Measurements from ENCODE around the gene U2AF2. TPM values are rescaled to one million over a fixed set of nuclear protein-coding genes. Genes with fewer than 3 reads are reported as not detected.

Gene U2AF2
- polyA plus RNA-seq, 3 donors = 5.3 to 166 (median 5.4) TPM

DNA sequence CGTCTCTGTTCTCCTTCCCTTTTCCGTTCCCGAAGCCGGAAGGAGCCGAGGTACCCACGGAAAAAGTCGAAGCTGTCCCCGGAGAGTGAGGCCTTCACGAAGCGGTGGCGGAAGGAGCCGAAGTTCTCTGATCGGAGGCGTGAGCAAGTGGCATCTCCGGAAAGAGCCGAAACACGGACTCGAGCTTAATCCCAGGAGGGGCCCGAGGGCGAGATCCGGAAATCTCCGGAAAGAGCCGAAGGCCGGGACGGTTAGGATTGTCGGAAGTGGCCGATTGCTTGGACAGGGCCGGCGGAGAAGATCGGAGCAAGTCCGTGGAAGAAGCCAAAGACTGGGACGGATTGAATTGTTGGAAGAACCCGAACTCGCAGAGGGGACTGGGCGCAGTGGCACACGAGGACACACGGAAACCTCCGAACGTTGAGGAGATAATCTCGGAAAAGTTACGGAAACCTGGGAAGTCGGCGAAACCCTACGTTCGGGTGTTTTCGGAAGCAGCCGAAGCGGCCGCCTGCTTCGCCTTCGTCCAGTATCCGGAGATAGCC, 440 bp upstream of the U2AF2 start:
- peaks cover 33 to 48% of the 10 kb centered on the region in 2 donors for H3K4me1 ChIP-seq (ENCODE audit: control insufficient read depth in 1 of 2, insufficient read depth in 2 of 2, low read length in 2 of 2)
- under 1% methylated on average over 51 of the region's 52 CpGs for WGBS (ENCODE audit: insufficient coverage)

GRCh38 chr19:55655648-55656040, 809 bp downstream of the U2AF2 start:
- Mint-ChIP-seq H3K4me3 (peak overlapping the region; percentile 95 to 98), H3K4me1 (peaks cover 32% of the 10 kb centered on the region), H3K27ac (peak overlapping the region; percentile 94 to 100 (median 97)), H3K27me3 (ENCODE audit: low read depth in 3 of 3) (peaks cover 0 to 4% (median 3%) of the 10 kb centered on the region in 3 donors), H3K36me3 (peaks cover 15 to 24% of the 10 kb centered on the region in 2 donors), H3K9me3 (no peaks in the 10 kb centered on the region)
- peaks cover 33 to 49% of the 10 kb centered on the region in 2 donors for H3K4me1 ChIP-seq (ENCODE audit: control insufficient read depth in 1 of 2, insufficient read depth in 2 of 2, low read length in 2 of 2)
- H3K9me3 ChIP-seq (replicated peaks in 1 of 2; ENCODE audit: control insufficient read depth in 1 of 2, insufficient read depth in 1 of 2, low read length in 2 of 2) = no peaks in the 10 kb centered on the region
- peak overlapping the region; percentile 84 for H3K4me2 ChIP-seq (replicated peaks; ENCODE audit: extremely low read depth, low read length, poor library complexity, severe bottlenecking)
- peak overlapping the region; percentile 86 to 91 (median 89) for H3K4me3 ChIP-seq (replicated peaks in 1 of 3; ENCODE audit: low read depth in 2 of 3, low read length in 3 of 3)
- no peak for DNase-seq
- peaks cover 10 to 32% of the 10 kb centered on the region in 2 donors for H3K36me3 ChIP-seq (replicated peaks in 1 of 2; ENCODE audit: control insufficient read depth in 1 of 2, insufficient read depth in 2 of 2, low read length in 2 of 2)
- H4K20me1 ChIP-seq (ENCODE audit: insufficient read depth, low read length) = peaks cover 55% of the 10 kb centered on the region
- no peaks in the 10 kb centered on the region for H3K27me3 ChIP-seq (ENCODE audit: control insufficient read depth in 2 of 2, insufficient read depth in 2 of 2, low read length in 2 of 2)
- no CpG with 5 or more reads among the region's 19 CpGs for WGBS (ENCODE audit: insufficient coverage)
- peak overlapping the region; percentile 61 for H2AFZ ChIP-seq (ENCODE audit: insufficient read depth, low read depth, low read length, poor library complexity, severe bottlenecking)
- H3K27ac ChIP-seq (ENCODE audit: low read depth in 1 of 2, low read length in 2 of 2) = peak overlapping the region; percentile 94 to 98
- intact Hi-C loops (cut with micrococcal nuclease) = loop anchor here (2.0 to 10.0 kb wide), 3 partner anchors 15 to 1461 kb away; partner anchors contain the start of gene TSEN34 (in 1 of the 2)
- peak overlapping the region; percentile 97 for H3K9ac ChIP-seq (ENCODE audit: insufficient read depth, low read length, poor library complexity, severe bottlenecking)
- H3K79me2 ChIP-seq (ENCODE audit: insufficient read depth, low read length) = peaks cover 57% of the 10 kb centered on the region
- no peak for TF ChIP-seq CTCF (IDR thresholded peaks at IDR 0.05)

More for the DNA sequence above, 440 bp upstream of the U2AF2 start:
- Mint-ChIP-seq H3K4me3 (peak overlapping the region; percentile 98 to 99), H3K4me1 (peaks cover 31% of the 10 kb centered on the region), H3K27ac (peak overlapping the region; percentile 96 to 100 (median 100)), H3K27me3 (ENCODE audit: low read depth in 3 of 3) (peaks cover 2 to 5% (median 4%) of the 10 kb centered on the region in 3 donors), H3K36me3 (peaks cover 6 to 15% of the 10 kb centered on the region in 2 donors), H3K9me3 (no peaks in the 10 kb centered on the region)
- TF ChIP-seq CTCF (IDR thresholded peaks at IDR 0.05) = no peak
- peak overlapping the region; percentile 94 to 98 for H3K27ac ChIP-seq (ENCODE audit: low read depth in 1 of 2, low read length in 2 of 2)
- peak overlapping the region; percentile 66 to 89 (median 86) for H3K4me3 ChIP-seq (replicated peaks in 1 of 3; ENCODE audit: low read depth in 2 of 3, low read length in 3 of 3)
- peaks cover 45% of the 10 kb centered on the region for H3K79me2 ChIP-seq (ENCODE audit: insufficient read depth, low read length)
- H4K20me1 ChIP-seq (ENCODE audit: insufficient read depth, low read length) = peaks cover 42% of the 10 kb centered on the region
- DNase-seq = peak; percentile 100
- intact Hi-C loops (cut with micrococcal nuclease) = loop anchor here in 1 of 2 donors (2.0 to 10.0 kb wide), 2 partner anchors 22 to 1460 kb away; partner anchors contain the start of gene TSEN34
- H3K36me3 ChIP-seq (replicated peaks in 1 of 2; ENCODE audit: control insufficient read depth in 1 of 2, insufficient read depth in 2 of 2, low read length in 2 of 2) = peaks cover 0 to 19% of the 10 kb centered on the region in 2 donors
- no peaks in the 10 kb centered on the region for H3K9me3 ChIP-seq (replicated peaks in 1 of 2; ENCODE audit: control insufficient read depth in 1 of 2, insufficient read depth in 1 of 2, low read length in 2 of 2)
- H3K4me2 ChIP-seq (replicated peaks; ENCODE audit: extremely low read depth, low read length, poor library complexity, severe bottlenecking) = peak overlapping the region; percentile 84
- no peaks in the 10 kb centered on the region for H3K27me3 ChIP-seq (ENCODE audit: control insufficient read depth in 2 of 2, insufficient read depth in 2 of 2, low read length in 2 of 2)
- peak overlapping the region; percentile 79 for H2AFZ ChIP-seq (ENCODE audit: insufficient read depth, low read depth, low read length, poor library complexity, severe bottlenecking)
- peak overlapping the region; percentile 70 for H3K9ac ChIP-seq (ENCODE audit: insufficient read depth, low read length, poor library complexity, severe bottlenecking)

Data from CD14-positive monocyte (primary cell).